Ishikawa (cell line): ENCODE data around the gene NPR2.
A peak's percentile ranks its signal among the peaks of the same experiment; 100 is the strongest.

Source experiments
- CEBPB ChIP-seq: IDR thresholded peaks from 2 replicates; pipeline ENCODE4 v1.6.1; 2012
- CREB1 ChIP-seq: IDR thresholded peaks from 2 replicates; pipeline ENCODE4 v1.6.1; 2012; ENCODE audit warnings: low read depth
- EGR1 ChIP-seq: IDR thresholded peaks from 2 replicates; pipeline ENCODE4 v1.6.1; 2012
- EP300 ChIP-seq: IDR thresholded peaks from 2 replicates; pipeline ENCODE4 v1.6.1; 2012; ENCODE audit warnings: borderline replicate concordance
- FOXM1 ChIP-seq: IDR thresholded peaks from 2 replicates; pipeline ENCODE4 v1.6.1; 2012; ENCODE audit warnings: low read depth, borderline replicate concordance
- NFIC ChIP-seq: IDR thresholded peaks from 2 replicates; pipeline ENCODE4 v1.6.1; 2012
- RAD21 ChIP-seq: IDR thresholded peaks from 2 replicates; pipeline ENCODE4 v1.6.1; 2012; ENCODE audit warnings: low read depth
- TAF1 ChIP-seq: IDR thresholded peaks from 2 replicates; pipeline ENCODE4 v1.6.1; 2012; ENCODE audit warnings: low read depth, mild to moderate bottlenecking
- TCF12 ChIP-seq: IDR thresholded peaks from 2 replicates; pipeline ENCODE4 v1.6.1; 2012; ENCODE audit warnings: low read depth
- TEAD4 ChIP-seq: IDR thresholded peaks from 2 replicates; pipeline ENCODE4 v1.6.1; 2012
- YY1 ChIP-seq: IDR thresholded peaks from 2 replicates; pipeline ENCODE4 v1.6.1; 2012; ENCODE audit warnings: low read depth
- ZBTB7A ChIP-seq: IDR thresholded peaks from 2 replicates; pipeline ENCODE4 v1.6.1; 2012; ENCODE audit warnings: low read depth
- TF ChIP-seq, protein P1 (sequence below): IDR thresholded peaks from 2 replicates; pipeline ENCODE4 v1.6.1; 2012
- TF ChIP-seq, protein P2 (sequence below): IDR thresholded peaks from 2 replicates; pipeline ENCODE4 v1.6.1; 2012
- TF ChIP-seq, protein P3 (sequence below): IDR thresholded peaks from 2 replicates; pipeline ENCODE4 v1.6.1; 2012; ENCODE audit warnings: low read depth, mild to moderate bottlenecking

The NPR2 gene

DNA sequence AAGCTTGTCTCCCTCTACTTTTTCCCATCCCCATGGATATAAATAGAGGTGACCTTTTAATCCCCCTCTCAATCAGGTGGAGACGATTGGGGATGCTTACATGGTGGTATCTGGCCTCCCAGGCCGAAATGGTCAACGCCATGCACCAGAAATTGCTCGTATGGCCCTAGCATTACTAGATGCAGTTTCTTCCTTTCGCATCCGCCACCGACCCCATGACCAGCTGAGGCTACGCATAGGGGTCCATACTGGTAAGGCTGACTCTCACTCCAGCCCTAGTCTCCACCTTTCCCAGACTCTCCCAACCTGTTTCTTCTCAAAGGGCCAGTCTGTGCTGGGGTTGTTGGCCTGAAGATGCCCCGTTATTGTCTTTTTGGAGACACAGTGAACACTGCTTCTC lies 17.0 kb downstream of the NPR2 start:
- TF ChIP-seq, protein P1, sequence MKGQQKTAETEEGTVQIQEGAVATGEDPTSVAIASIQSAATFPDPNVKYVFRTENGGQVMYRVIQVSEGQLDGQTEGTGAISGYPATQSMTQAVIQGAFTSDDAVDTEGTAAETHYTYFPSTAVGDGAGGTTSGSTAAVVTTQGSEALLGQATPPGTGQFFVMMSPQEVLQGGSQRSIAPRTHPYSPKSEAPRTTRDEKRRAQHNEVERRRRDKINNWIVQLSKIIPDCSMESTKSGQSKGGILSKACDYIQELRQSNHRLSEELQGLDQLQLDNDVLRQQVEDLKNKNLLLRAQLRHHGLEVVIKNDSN = no peak
- TF ChIP-seq ZBTB7A = no peak
- TF ChIP-seq, protein P2, sequence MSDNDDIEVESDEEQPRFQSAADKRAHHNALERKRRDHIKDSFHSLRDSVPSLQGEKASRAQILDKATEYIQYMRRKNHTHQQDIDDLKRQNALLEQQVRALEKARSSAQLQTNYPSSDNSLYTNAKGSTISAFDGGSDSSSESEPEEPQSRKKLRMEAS = no peak
- TF ChIP-seq TEAD4 = no peak
- no peak for TF ChIP-seq FOXM1
- no peak for TF ChIP-seq EP300
- TF ChIP-seq CEBPB = no peak
- TF ChIP-seq TAF1 = no peak
- TF ChIP-seq EGR1 = no peak
- TF ChIP-seq TCF12 = no peak
- TF ChIP-seq NFIC = no peak
- no peak for TF ChIP-seq RAD21
- TF ChIP-seq, protein P3, sequence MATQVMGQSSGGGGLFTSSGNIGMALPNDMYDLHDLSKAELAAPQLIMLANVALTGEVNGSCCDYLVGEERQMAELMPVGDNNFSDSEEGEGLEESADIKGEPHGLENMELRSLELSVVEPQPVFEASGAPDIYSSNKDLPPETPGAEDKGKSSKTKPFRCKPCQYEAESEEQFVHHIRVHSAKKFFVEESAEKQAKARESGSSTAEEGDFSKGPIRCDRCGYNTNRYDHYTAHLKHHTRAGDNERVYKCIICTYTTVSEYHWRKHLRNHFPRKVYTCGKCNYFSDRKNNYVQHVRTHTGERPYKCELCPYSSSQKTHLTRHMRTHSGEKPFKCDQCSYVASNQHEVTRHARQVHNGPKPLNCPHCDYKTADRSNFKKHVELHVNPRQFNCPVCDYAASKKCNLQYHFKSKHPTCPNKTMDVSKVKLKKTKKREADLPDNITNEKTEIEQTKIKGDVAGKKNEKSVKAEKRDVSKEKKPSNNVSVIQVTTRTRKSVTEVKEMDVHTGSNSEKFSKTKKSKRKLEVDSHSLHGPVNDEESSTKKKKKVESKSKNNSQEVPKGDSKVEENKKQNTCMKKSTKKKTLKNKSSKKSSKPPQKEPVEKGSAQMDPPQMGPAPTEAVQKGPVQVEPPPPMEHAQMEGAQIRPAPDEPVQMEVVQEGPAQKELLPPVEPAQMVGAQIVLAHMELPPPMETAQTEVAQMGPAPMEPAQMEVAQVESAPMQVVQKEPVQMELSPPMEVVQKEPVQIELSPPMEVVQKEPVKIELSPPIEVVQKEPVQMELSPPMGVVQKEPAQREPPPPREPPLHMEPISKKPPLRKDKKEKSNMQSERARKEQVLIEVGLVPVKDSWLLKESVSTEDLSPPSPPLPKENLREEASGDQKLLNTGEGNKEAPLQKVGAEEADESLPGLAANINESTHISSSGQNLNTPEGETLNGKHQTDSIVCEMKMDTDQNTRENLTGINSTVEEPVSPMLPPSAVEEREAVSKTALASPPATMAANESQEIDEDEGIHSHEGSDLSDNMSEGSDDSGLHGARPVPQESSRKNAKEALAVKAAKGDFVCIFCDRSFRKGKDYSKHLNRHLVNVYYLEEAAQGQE = no peak
- no peak for TF ChIP-seq CREB1
- no peak for TF ChIP-seq YY1

DNA sequence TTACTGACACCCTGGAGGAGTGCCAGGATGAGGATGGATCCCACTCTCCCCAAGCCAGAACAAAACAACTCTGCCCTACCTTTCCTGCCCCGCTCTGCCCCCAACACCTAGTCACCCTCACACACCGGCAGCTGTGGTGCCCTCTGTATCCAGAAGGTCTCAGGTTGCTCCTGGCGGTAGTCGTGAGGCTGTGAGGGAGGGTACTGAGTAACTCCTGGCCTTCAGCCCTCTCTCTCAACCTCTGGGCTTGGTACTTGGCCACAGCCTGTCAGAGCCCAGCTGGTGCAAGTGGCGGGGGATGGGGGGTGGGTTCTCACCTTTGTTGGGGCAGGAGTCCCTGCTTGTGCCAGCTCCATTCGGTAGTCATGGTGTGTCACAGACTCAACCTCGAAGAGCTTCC lies 18.7 kb downstream of the NPR2 start:
- TF ChIP-seq CREB1 = no peak

DNA sequence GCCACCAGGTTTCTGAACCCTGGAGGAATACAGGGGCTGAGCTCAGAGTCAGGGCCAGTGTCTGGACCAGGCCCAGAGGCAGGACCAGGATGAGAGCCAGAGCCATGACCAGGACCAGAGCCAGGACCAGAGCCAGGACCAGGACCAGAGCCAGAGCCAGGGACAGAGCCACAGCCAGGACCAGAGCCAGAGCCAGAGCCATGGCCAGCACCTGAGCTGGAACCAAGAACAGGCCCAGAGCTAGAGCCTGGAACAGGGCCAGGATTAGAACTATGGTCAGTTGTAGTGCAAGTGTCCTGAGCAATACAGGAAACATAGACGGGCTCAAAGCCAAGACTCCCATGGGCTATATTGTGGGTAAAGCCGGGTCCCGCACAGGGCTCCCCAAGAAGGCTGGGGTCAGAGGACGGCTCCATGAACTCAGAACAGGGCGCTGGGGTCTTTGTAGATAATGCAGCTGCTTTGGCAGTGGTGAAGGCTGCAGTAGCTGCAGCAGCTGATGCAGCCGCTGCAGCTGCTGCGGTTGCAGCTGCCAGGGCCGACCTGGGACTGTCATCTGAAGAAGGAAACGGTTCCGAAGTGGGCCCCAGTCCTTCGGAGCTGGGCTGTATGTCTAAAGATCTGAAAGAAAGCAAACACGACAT lies 20.1 kb downstream of the NPR2 start:
- TF ChIP-seq, protein P3 = no peak
- TF ChIP-seq CEBPB = no peak

DNA sequence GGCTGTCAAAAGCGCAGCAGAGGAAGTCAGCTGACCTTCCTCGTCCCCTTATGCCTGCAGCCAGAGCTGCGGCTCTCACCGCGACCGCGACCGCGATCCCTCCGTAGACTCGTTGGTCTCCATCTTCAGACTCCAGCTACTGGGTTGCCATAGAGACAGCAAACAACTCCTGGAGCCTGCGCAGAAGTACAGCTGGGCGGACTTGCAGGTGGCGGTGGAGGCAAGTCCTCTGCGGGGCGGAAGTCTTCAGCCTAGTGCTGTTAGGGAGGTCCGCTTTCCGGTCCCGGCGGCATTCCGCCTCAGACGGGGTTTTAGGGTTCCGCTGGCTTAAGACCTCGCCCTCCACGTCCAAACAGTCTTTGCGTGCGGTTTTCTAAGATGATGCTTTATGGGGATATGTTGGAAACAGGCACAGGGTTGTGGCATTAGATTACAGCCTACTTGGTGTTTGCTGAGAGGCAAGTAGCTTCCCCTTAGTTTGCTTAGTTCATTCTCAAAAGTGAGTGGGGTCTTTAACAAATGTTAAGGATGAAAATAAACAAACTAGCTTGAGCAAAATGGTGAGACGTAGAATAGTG lies 20.7 kb downstream of the NPR2 start, which contains the start of gene SPAG8:
Gene SPAG8, minus strand, starts transcription at position 238 of the 578 bp plus-strand sequence. Its CDS starts 115 bp downstream, at position 123.
- TF ChIP-seq TAF1 = peak; percentile 35; the same call in 1 of the 2 replicates
- TF ChIP-seq, protein P1 = 0 out of 2 replicates have a peak, but pooled peaks have one; percentile 44
- TF ChIP-seq YY1 = peak; percentile 76
- no peak for TF ChIP-seq CEBPB
- peak; percentile 61 for TF ChIP-seq TEAD4
- TF ChIP-seq EGR1 = no peak
- TF ChIP-seq, protein P2 = peak; percentile 56
- TF ChIP-seq EP300 = no peak
- peak; percentile 23; the same call in 1 of the 2 replicates for TF ChIP-seq NFIC
- TF ChIP-seq TCF12 = peak; percentile 66; the same call in 1 of the 2 replicates
- no peak for TF ChIP-seq RAD21
- TF ChIP-seq ZBTB7A = no peak
- TF ChIP-seq, protein P3 = no peak
